ENCODE measurements around the gene FOXP4.

Gene FOXP4

GRCh38 chr6:41579088-41579610, 33.0 kb downstream of the FOXP4 start:
- no peak for FAIRE-seq
- no peak for DNase-seq (ENCODE audit: insufficient read length, low spot score)

DNA sequence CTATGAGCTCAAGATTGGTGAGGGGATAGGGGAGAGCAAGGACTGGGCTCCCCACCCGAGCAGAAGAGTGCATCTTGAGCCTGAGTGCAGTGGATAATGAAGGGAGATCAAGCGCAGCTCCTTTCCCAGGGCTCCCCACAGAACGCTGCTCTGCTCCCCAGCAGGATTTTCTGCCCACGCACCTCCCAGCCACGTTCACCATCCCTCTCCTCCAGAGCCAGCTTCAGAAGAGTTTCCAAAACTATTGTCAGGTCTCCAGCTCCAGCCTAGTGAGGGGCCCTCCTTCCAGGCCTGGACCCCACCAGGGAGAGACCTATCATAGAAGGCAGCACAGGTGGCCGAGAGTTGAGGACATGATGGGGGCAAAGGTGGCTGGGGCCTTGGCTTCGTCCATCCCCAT, 34.5 kb downstream of the FOXP4 start:
- DNase-seq (ENCODE audit: insufficient read length, low spot score) (no peak), FAIRE-seq (no peak)

DNA sequence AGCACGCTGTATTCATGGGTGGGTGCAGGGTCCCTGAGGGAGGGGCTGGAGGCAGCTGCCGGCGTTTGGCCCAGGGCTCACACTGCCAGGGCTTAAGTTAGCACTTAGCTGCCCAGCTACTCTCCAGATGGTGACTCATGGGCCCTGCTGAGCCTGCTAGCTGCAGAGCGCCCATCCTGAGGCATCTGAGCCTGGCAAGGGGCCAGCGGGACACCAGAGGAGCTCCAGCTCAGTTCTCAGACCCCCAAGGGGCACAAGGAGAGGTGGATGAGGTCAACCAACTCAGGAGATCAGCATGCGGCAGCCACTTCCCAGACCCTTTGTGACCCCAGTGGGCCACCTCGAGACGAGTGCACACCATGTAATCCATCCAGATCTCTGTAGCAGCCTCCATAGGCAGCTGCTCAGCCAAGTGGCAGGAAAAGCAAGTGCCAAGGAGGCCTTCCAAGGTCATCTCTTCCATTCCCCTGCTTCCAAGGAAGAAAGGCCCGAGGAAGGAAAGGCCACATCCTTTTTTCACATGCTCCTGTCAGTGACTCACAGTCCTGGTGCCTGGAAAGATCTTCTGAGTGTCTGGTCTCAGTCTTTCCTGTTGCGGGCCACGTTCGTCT, 35.3 kb downstream of the FOXP4 start:
- DNase-seq (ENCODE audit: insufficient read length, low spot score): peak; percentile 95
- FAIRE-seq: peak; percentile 98

- peak; percentile 9 for FAIRE-seq
- DNase-seq (ENCODE audit: insufficient read length, low spot score): no peak
These were observed 36.4 kb downstream of the FOXP4 start for GRCh38 chr6:41582540-41582939.

GRCh38 chr6:41583565-41583964, 37.4 kb downstream of the FOXP4 start:
- FAIRE-seq: no peak
- no peak for DNase-seq (ENCODE audit: insufficient read length, low spot score)

GRCh38 chr6:41584205-41584604, 38.0 kb downstream of the FOXP4 start:
- peak; percentile 31 for FAIRE-seq

GRCh38 chr6:41584668-41585205, 38.6 kb downstream of the FOXP4 start:
- peak; percentile 46 for FAIRE-seq
- DNase-seq (ENCODE audit: insufficient read length, low spot score): no peak

More at GRCh38 chr6:41584205-41584604, 38.0 kb downstream of the FOXP4 start:
- DNase-seq (ENCODE audit: insufficient read length, low spot score): no peak

- FAIRE-seq (no peak), DNase-seq (ENCODE audit: insufficient read length, low spot score) (no peak)
These were observed 39.4 kb downstream of the FOXP4 start for GRCh38 chr6:41585605-41586004.

DNA sequence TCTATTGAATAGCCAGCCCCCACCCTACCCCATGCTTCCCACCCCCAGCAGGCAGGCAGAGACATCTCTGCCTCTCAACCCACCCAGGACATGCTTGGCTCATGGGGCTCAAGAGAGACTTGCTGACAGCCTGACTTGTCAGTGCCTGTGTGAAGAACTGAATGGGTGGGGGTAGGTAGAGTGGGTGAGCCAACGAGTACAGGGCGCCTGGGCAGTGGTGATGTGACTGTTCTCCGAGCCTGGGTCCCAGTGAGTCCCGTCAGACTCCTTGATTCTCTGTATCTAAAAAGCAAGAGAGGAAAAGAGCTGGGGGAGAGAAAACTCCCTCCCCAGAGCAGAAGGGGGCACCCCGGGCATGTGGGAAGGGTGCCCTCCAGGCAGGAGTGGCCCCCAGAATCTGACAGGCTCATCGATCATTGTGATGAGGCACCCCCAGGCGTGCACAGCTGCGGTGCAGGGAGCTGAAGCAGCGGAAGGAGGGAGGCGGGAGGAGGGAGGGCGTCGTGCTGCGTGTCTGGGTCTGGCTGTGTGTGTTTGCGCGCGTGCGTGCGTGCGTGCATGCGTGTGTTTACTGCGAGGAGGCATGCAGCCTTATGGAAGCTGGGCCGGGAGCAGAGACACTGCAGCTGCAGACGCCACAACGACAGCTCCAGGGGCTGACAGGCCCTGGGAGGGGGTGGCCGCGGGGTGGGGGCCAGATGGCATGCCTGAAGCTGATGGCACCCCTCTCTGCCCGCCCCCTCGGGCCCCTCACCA, 40.2 kb downstream of the FOXP4 start:
- FAIRE-seq (no peak), DNase-seq (ENCODE audit: insufficient read length, low spot score) (no peak)

DNA sequence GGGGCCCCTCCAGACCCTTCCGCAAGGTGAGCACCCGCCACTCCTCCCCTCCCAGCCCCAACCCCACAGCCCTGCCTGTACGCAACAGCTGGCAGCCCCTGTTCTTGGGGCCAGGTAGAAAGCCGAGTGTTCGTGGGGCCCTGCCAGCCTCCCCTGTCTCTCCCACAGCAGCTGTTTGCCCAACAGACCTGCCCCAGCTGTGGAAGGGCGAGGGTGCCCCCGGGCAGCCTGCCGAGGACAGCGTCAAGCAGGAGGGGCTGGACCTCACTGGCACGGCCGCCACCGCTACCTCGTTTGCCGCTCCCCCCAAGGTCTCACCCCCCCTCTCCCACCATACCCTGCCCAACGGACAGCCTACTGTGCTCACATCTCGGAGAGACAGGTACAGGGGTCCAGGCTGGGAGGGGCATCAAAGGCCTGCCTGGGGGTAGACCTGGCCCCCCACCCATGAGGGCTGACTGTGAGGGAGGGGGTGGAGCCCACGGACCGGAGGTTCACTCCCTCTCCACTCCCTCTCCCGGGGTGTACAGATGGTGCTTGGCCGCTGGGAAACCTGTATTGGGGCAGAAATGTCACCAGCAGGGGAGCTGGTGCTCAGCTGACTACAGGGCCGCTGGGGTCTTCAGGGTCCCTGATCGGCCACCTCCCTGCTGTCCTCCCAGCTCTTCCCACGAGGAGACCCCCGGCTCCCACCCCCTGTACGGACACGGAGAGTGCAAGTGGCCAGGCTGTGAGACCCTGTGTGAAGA, 41.1 kb downstream of the FOXP4 start:
- no peak for DNase-seq (ENCODE audit: insufficient read length, low spot score)
- no peak for FAIRE-seq

DNA sequence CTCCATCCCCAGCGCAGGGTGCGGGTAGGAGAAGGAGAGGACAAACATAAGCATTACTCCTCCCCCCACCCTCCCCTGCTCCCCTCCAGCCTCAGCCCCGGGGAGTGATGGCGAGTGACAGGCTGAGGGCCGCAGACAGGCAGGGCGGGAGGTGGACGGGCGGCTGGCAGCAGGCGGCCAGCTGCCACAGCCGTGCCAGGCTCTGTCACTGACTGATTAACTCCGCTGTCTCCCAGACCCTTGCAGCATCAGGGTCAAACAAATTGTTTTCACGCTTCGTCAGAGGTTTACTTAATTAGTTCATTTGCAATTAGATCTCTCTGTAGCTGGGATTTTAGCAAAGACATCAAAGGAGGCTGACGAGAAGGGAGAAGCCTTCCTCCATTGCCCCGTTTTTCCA, 41.9 kb downstream of the FOXP4 start:
- FAIRE-seq: no peak

GRCh38 chr6:41589223-41589622, 43.0 kb downstream of the FOXP4 start:
- no peak for DNase-seq (ENCODE audit: insufficient read length, low spot score)
- FAIRE-seq: no peak

More for the DNA sequence above, 41.9 kb downstream of the FOXP4 start:
- DNase-seq (ENCODE audit: insufficient read length, low spot score): no peak

DNA sequence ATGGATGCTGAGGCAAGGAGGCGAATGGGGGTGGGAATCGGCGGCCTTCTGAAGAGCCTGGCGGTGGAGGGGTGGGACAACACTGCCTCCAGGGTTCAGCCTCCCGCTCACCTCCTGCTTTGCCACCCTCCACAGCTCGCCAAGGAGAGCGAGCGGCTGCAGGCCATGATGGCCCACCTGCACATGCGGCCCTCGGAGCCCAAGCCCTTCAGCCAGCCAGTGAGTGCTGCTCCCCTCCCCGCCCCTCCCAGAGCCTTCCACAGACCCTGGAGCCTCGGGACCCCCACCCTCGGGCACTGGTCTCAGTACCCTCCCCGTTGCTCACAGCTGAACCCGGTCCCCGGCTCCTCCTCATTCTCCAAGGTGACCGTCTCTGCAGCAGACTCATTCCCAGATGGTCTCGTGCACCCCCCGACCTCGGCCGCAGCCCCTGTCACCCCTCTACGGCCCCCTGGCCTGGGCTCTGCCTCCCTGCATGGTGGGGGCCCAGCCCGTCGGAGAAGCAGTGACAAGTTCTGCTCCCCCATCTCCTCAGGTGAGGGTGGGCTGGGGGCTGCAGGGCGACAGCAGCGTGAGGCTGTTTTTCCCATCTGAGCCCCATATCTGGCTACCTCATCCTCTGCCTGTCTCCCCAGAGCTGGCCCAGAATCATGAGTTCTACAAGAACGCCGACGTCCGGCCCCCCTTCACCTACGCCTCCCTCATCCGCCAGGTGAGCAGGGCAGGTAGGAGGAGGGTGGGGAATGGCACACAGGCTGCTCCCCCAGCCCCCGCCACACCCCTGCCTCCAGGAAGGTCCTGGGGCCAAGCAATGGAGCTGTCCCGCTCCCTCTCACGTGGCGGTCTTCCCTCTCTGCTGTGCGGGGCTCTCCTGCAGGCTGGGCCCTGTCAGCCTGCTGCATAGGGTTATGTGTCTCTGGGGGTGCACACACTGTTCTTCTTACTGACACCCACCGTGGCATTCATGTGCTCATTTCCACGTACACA, 43.7 kb downstream of the FOXP4 start:
- FAIRE-seq: no peak
- no peak for DNase-seq (ENCODE audit: insufficient read length, low spot score)

- DNase-seq (ENCODE audit: insufficient read length, low spot score): no peak
- FAIRE-seq: no peak
These were observed 44.9 kb downstream of the FOXP4 start for GRCh38 chr6:41591122-41591521.

GRCh38 chr6:41591859-41592502, 45.8 kb downstream of the FOXP4 start:
- FAIRE-seq (peak; percentile 48), DNase-seq (ENCODE audit: insufficient read length, low spot score) (peak; percentile 87)

- FAIRE-seq: no peak
These were observed 47.2 kb downstream of the FOXP4 start for GRCh38 chr6:41593406-41593805.

DNA sequence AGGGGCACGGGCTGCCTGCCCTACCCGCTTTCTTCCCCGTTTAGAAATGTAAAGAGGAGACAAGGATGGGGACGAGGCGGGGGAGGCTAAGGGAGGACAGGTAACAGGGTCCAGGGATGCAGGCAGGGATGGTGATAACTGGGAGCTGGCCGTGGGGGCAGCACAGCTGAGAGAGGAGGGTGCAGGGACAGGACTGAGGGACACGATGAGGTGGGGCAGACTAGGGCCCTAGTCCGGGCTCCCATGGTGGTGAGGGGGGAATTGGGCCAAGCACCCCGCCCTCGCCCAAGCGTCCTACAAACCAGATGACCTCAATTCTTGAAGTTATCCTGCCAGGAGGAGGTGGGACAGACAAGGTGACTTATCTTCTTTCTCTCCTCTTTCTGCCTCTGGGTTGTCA, 47.7 kb downstream of the FOXP4 start:
- peak; percentile 60 for FAIRE-seq
- no peak for DNase-seq (ENCODE audit: insufficient read length, low spot score)

More at GRCh38 chr6:41593406-41593805, 47.2 kb downstream of the FOXP4 start:
- DNase-seq (ENCODE audit: insufficient read length, low spot score): no peak

DNA sequence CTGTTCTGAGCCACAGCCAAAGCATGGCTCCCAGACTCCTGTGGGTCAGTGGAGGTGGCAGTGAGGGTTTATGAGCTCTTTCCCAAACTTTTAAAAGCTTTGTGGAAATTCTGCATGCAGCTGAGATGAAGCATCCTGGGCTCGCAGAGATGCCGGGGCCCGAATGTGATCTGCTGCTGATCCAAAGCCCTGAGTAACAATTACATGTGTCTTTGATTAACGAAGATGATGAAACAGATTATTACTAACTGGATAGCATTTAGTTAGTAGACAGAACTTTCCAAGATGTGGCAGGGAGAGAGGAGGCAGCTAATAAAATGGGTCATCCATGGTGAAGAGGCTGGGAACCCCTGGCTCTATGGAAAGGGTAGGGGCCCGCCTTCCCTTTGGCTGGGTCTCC, 48.1 kb downstream of the FOXP4 start:
- FAIRE-seq: no peak
- DNase-seq (ENCODE audit: insufficient read length, low spot score): no peak

- FAIRE-seq (no peak), DNase-seq (ENCODE audit: insufficient read length, low spot score) (no peak)
These were observed 48.6 kb downstream of the FOXP4 start for GRCh38 chr6:41594766-41595165.

All from HTR-8/SVneo (cell line).